Fibroblast of the aortic adventitia (primary cell): Measurements from ENCODE around the gene EMCN. TPM values are rescaled to one million over a fixed set of nuclear protein-coding genes. Genes with fewer than 3 reads are reported as not detected.
"Not testable (repeated sequence)": the region's sequence is repeated elsewhere in the genome, so short reads cannot be mapped to it uniquely, and the experiment has no call there.

Experiments
- DNase-seq: peaks from one replicate; pipeline ENCODE4 v3.0.0-alpha.2; 2010; ENCODE audit warnings: low read depth
- H3K4me3 ChIP-seq: 2 replicates; pipeline ENCODE4 v1.5.1; 2011; ENCODE audit warnings: low read depth, mild to moderate bottlenecking, control low read depth, low read length, moderate library complexity
- CTCF ChIP-seq: IDR thresholded peaks from 2 replicates; pipeline ENCODE4 v1.5.1; 2011; ENCODE audit warnings: mild to moderate bottlenecking, low read length, control low read depth, inconsistent platforms; ENCODE audit not compliant: insufficient read depth
- total RNA-seq: library from RNA; depleted of rRNA; stranded (reverse); fragments of >200 nt; gene quantifications from 2 replicates; pipeline ENCODE4 v1.2.3, GENCODE V29; 2012; ENCODE audit warnings: low replicate concordance

EMCN gene
- total RNA-seq, 1 donor = 0.99 TPM

GRCh38 chr4:100414016-100414790, 103.6 kb downstream of the EMCN start:
- DNase-seq = peak; percentile 65
- TF ChIP-seq CTCF = no peak
- no peak overlapping the region for H3K4me3 ChIP-seq

- no peak for TF ChIP-seq CTCF
- no peak overlapping the region for H3K4me3 ChIP-seq
- peak; percentile 37 for DNase-seq
Observed at GRCh38 chr4:100391863-100392262, 126.0 kb downstream of the EMCN start.

- peak; percentile 1 for DNase-seq
- H3K4me3 ChIP-seq = no peak overlapping the region
- no peak for TF ChIP-seq CTCF
Observed at GRCh38 chr4:100391086-100391485, 126.7 kb downstream of the EMCN start.

GRCh38 chr4:100386270-100386669, 131.6 kb downstream of the EMCN start:
- no peak overlapping the region for H3K4me3 ChIP-seq
- no peak for DNase-seq
- no peak for TF ChIP-seq CTCF

GRCh38 chr4:100380401-100380800, 137.4 kb downstream of the EMCN start:
- not testable (repeated sequence) for H3K4me3 ChIP-seq, DNase-seq

GRCh38 chr4:100379583-100380105, 138.2 kb downstream of the EMCN start:
- TF ChIP-seq CTCF = no peak
- H3K4me3 ChIP-seq = no peak overlapping the region
- DNase-seq = no peak

GRCh38 chr4:100372432-100372831, 145.4 kb downstream of the EMCN start:
- peak; percentile 51 for TF ChIP-seq CTCF
- no peak overlapping the region for H3K4me3 ChIP-seq
- no peak for DNase-seq
